ENCODE data around the gene TMEM52. TPM values are rescaled to one million over a fixed set of nuclear protein-coding genes. Genes with fewer than 3 reads are reported as not detected.

Gene TMEM52
- total RNA-seq, 1 donor from 2014 or later: 3.9 TPM

DNA sequence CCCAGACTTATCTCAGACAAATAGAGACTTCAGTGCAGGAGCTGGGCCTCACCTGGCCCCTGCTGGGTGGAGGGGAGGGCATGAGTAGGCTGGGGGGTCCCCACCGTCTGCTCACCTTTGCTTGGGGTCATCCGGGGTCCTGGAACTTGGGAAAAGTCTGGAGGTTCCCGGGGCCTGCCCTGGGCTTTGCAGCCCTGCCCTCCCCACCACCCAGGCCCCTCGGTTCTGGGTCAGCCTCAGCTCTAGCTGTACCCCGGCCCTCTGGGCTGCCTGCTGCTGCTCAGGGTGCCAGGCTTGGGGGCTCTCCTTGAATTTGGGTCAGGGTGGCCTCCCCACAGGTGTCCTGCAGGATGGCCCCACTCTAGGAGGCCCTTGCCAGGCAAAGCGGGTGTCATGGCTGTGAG, 2.4 kb upstream of the TMEM52 start:
- Mint-ChIP-seq H3K9me3 (no peaks in the 10 kb centered on the region), H3K27me3 (peaks cover 2% of the 10 kb centered on the region), H3K4me3 (no peak overlapping the region), H3K36me3 (no peaks in the 10 kb centered on the region), H3K27ac (no peak overlapping the region), H3K4me1 (ENCODE audit: unreplicated experiment) (no peaks in the 10 kb centered on the region)
- no peak for TF ChIP-seq CTCF (conservative IDR thresholded peaks at IDR 0.05)
- DNase-seq (ENCODE audit: extremely low spot score, unreplicated experiment): peak; percentile 63

DNA sequence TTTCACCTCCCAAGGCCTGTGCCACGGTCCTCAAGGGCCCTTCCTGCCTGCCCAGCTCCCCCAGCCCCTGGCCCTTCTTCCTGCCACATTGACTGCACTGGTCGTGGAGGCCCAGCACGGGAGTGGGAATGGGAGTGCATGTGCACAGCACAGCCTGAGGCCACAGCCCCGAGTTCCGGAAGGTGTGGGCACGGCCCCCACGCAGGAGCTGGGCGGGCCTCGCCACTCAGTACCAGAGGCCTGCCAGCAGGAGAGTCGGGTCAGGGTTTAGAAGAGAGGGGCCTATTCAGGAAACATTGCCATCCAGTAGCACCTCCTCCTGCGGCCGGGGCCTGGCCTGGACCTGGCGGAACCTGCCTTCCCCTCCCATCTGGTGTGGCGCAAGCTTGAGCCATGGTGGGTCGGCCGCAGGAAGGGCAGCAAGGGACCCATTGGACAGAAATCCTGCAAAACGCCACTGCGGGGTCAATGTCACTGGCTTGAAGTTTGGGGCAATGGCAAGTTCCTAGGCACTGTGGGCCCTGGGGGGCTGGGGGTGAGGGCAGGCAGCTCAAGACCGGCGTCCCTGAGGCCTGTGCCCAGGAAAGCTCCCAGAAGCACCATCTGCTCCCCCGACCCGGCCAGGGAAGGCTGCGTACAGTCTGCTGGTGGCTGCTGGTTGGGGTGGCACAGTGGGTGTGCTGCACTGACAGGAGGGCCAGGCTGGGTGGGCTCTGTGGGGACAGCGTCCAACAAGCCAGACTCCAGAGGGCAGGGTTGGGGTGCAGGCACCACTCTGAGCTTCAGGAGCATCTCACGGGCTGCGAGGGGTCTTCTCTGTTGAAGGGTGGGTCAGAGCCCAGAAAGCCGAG, 1.8 kb upstream of the TMEM52 start:
- no peak for TF ChIP-seq CTCF (conservative IDR thresholded peaks at IDR 0.05)

GRCh38 chr1:1920057-1920607, 1.1 kb upstream of the TMEM52 start:
- peaks cover 6% of the 10 kb centered on the region for H3K27me3 Mint-ChIP-seq
- TF ChIP-seq CTCF (conservative IDR thresholded peaks at IDR 0.05): no peak
- DNase-seq (ENCODE audit: extremely low spot score, unreplicated experiment): peak; percentile 65
- no peak overlapping the region for H3K4me3 Mint-ChIP-seq
- H3K27ac Mint-ChIP-seq: no peak overlapping the region
- no peaks in the 10 kb centered on the region for H3K4me1 Mint-ChIP-seq (ENCODE audit: unreplicated experiment)
- no peaks in the 10 kb centered on the region for H3K9me3 Mint-ChIP-seq
- no peaks in the 10 kb centered on the region for H3K36me3 Mint-ChIP-seq

More for the DNA sequence above, 1.8 kb upstream of the TMEM52 start:
- Mint-ChIP-seq H3K36me3 (no peaks in the 10 kb centered on the region), H3K4me3 (no peak overlapping the region), H3K4me1 (ENCODE audit: unreplicated experiment) (no peaks in the 10 kb centered on the region), H3K27ac (no peak overlapping the region), H3K27me3 (peaks cover 6% of the 10 kb centered on the region), H3K9me3 (no peaks in the 10 kb centered on the region)
- DNase-seq (ENCODE audit: extremely low spot score, unreplicated experiment): peak; percentile 71

GRCh38 chr1:1919304-1920056, 401 bp upstream of the TMEM52 start:
- H3K4me3 Mint-ChIP-seq: peak overlapping the region; percentile 75
- no peaks in the 10 kb centered on the region for H3K36me3 Mint-ChIP-seq
- H3K4me1 Mint-ChIP-seq (ENCODE audit: unreplicated experiment): no peaks in the 10 kb centered on the region
- peak; percentile 100 for DNase-seq (ENCODE audit: extremely low spot score, unreplicated experiment)
- H3K27me3 Mint-ChIP-seq: peaks cover 6% of the 10 kb centered on the region
- H3K27ac Mint-ChIP-seq: no peak overlapping the region
- no peak for TF ChIP-seq CTCF (conservative IDR thresholded peaks at IDR 0.05)
- no peaks in the 10 kb centered on the region for H3K9me3 Mint-ChIP-seq

GRCh38 chr1:1917995-1918900, 831 bp downstream of the TMEM52 start:
- no peak for TF ChIP-seq CTCF (conservative IDR thresholded peaks at IDR 0.05)
- Mint-ChIP-seq H3K27me3 (peaks cover 9% of the 10 kb centered on the region), H3K4me1 (ENCODE audit: unreplicated experiment) (peaks cover 4% of the 10 kb centered on the region), H3K9me3 (no peaks in the 10 kb centered on the region), H3K36me3 (no peaks in the 10 kb centered on the region), H3K4me3 (peak overlapping the region; percentile 25), H3K27ac (no peak overlapping the region)
- no peak for DNase-seq (ENCODE audit: extremely low spot score, unreplicated experiment)

All from type B pancreatic cell (in vitro differentiated cells).